WTC11 (cell line): ENCODE measurements around the gene CA5A. TPM values are rescaled to one million over a fixed set of nuclear protein-coding genes. Genes with fewer than 3 reads are reported as not detected.
A peak's percentile ranks its signal among the peaks of the same experiment; 100 is the strongest.

Experiments used
- ATAC-seq: fragments of 200-7000 bp; cut with Tn5 transposase; 2 replicates; pipeline ENCODE4 v1.10.0; 2021; ENCODE audit warnings: mild to moderate bottlenecking, moderate library complexity
- CTCF ChIA-PET: fragments of 300-600 bp; sonication (Branson Sonifier 250); formaldehyde crosslinking; loops from one replicate; lab custom pipeline; 2021; ENCODE audit warnings: antibody characterized with exemption; lab: Charles Lee
- POLR2A ChIA-PET: fragments of 350-600 bp; sonication (Branson Sonifier 250); formaldehyde crosslinking; loops from one replicate; lab custom pipeline; 2021; ENCODE audit warnings: antibody characterized with exemption; lab: Charles Lee
- DNase-seq: peaks from one replicate; pipeline ENCODE4 v3.0.0; 2021; ENCODE audit warnings: low spot score
- H3K27ac Mint-ChIP-seq: 2 replicates; pipeline ENCODE4 v1.8.0; 2021; ENCODE audit warnings: mixed read lengths
- H3K27me3 Mint-ChIP-seq: 2 replicates; pipeline ENCODE4 v1.8.0; 2021; ENCODE audit warnings: low read depth, mild to moderate bottlenecking, moderate library complexity, mixed read lengths
- H3K36me3 Mint-ChIP-seq: 2 replicates; pipeline ENCODE4 v1.8.0; 2021; ENCODE audit warnings: mixed read lengths
- H3K4me1 Mint-ChIP-seq: 2 replicates; pipeline ENCODE4 v1.8.0; 2022; ENCODE audit warnings: mixed read lengths
- H3K4me3 Mint-ChIP-seq: 2 replicates; pipeline ENCODE4 v1.8.0; 2021; ENCODE audit warnings: mild to moderate bottlenecking, moderate library complexity, mixed read lengths
- H3K9me3 Mint-ChIP-seq: 2 replicates; pipeline ENCODE4 v1.8.0; 2021; ENCODE audit warnings: mixed read lengths
- CREB1 ChIP-seq: sonication (generic); formaldehyde crosslinking; IDR thresholded peaks from 2 replicates; pipeline ENCODE4 v1.8.0; 2023; ENCODE audit warnings: mild to moderate bottlenecking, missing genetic modification reagents
- EMX1 ChIP-seq: fragments of 250-450 bp; sonication (Bioruptor Pico); IDR thresholded peaks from 2 replicates; pipeline ENCODE4 v1.8.0; 2021; ENCODE audit warnings: mild to moderate bottlenecking
- FOXJ3 ChIP-seq: sonication (generic); formaldehyde crosslinking; IDR thresholded peaks from 2 replicates; pipeline ENCODE4 v1.9.0; 2021; ENCODE audit warnings: missing genetic modification reagents, mild to moderate bottlenecking, borderline replicate concordance
- GTF2I ChIP-seq: fragments of 250-450 bp; sonication (Bioruptor Pico); conservative IDR thresholded peaks from 2 replicates; pipeline ENCODE4 v1.4.0; 2021; ENCODE audit warnings: mild to moderate bottlenecking
- NFYB ChIP-seq: sonication (generic); formaldehyde crosslinking; conservative IDR thresholded peaks from 2 replicates; pipeline ENCODE4 v1.8.0; 2022; ENCODE audit warnings: low read depth, missing genetic modification reagents
- NR2C2 ChIP-seq: sonication (generic); formaldehyde crosslinking; IDR thresholded peaks from 2 replicates; pipeline ENCODE4 v1.8.0; 2022; ENCODE audit warnings: mild to moderate bottlenecking, missing genetic modification reagents
- PRRX2 ChIP-seq: fragments of 250-450 bp; sonication (Bioruptor Pico); IDR thresholded peaks from 2 replicates; pipeline ENCODE4 v1.8.0; 2021; ENCODE audit warnings: mild to moderate bottlenecking
- ZBTB21 ChIP-seq: sonication (generic); formaldehyde crosslinking; IDR thresholded peaks from 2 replicates; pipeline ENCODE4 v1.8.1; 2023; ENCODE audit warnings: mild to moderate bottlenecking, missing genetic modification reagents, borderline replicate concordance
- ZNF232 ChIP-seq: sonication (generic); formaldehyde crosslinking; IDR thresholded peaks from 2 replicates; pipeline ENCODE4 v1.8.0; 2022; ENCODE audit warnings: mild to moderate bottlenecking, missing genetic modification reagents
- total RNA-seq: library from RNA; stranded (reverse); gene quantifications from 3 replicates; pipeline ENCODE4 v1.2.3, GENCODE V29; 2021
- TF ChIP-seq, protein P1 (sequence below): sonication (generic); formaldehyde crosslinking; conservative IDR thresholded peaks from 2 replicates; pipeline ENCODE4 v1.8.1; 2023; ENCODE audit warnings: mild to moderate bottlenecking, low read depth, missing genetic modification reagents, moderate library complexity
- TF ChIP-seq, protein P2 (sequence below): sonication (generic); formaldehyde crosslinking; IDR thresholded peaks from 2 replicates; pipeline ENCODE4 v1.8.0; 2022; ENCODE audit warnings: mild to moderate bottlenecking, missing genetic modification reagents
- TF ChIP-seq, protein P3 (sequence below): fragments of 250-450 bp; sonication (Bioruptor Pico); IDR thresholded peaks from 2 replicates; pipeline ENCODE4 v2.1.2; 2022; ENCODE audit warnings: mild to moderate bottlenecking, moderate library complexity
- TF ChIP-seq, protein P4 (sequence below): sonication (generic); formaldehyde crosslinking; IDR thresholded peaks from 2 replicates; pipeline ENCODE4 v1.8.0; 2023; ENCODE audit warnings: mild to moderate bottlenecking, missing genetic modification reagents
- TF ChIP-seq, protein P5 (sequence below): sonication (generic); formaldehyde crosslinking; IDR thresholded peaks from 2 replicates; pipeline ENCODE4 v1.8.1; 2023; ENCODE audit warnings: mild to moderate bottlenecking, missing genetic modification reagents, moderate library complexity
- TF ChIP-seq, protein P6 (sequence below): sonication (generic); formaldehyde crosslinking; IDR thresholded peaks from 2 replicates; pipeline ENCODE4 v1.8.1; 2023; ENCODE audit warnings: mild to moderate bottlenecking, missing genetic modification reagents, borderline replicate concordance

CA5A gene
- total RNA-seq, 1 experiment from 2014 or later: not detected

DNA sequence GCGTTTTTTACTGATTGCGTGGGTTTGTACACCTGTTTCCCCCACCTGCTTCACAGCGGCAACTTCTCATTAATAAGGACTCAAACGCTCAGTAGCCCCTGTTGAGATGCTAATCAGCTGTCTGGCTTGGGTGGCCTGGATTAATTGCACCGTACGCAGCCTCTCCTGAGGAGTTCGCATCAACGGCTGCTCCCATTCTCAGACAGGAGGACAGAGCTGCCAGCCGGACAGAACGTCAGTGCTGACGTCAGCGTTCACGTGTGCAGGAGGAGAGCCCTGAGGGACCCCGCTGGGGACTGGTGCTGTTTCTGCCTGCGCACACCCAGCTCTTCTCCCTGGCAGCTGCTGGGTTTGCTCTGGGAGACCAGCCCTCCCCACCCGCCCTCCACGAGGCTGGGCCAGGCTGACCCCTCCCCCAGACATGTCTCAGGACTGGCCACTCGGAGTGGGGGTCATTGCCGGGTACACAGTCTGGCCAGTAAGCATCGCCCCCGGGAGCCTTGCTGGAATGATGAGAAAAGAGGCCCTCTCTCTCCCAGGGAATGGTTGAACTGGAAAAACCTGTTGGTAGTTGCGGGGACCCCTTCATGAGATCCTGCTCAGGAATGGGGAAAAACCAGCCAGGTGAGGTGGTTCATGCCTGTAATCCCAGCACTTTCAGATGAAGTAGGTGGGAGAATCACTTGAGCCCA is 9.2 kb upstream of the CA5A start (continued):
- TF ChIP-seq, protein P1, sequence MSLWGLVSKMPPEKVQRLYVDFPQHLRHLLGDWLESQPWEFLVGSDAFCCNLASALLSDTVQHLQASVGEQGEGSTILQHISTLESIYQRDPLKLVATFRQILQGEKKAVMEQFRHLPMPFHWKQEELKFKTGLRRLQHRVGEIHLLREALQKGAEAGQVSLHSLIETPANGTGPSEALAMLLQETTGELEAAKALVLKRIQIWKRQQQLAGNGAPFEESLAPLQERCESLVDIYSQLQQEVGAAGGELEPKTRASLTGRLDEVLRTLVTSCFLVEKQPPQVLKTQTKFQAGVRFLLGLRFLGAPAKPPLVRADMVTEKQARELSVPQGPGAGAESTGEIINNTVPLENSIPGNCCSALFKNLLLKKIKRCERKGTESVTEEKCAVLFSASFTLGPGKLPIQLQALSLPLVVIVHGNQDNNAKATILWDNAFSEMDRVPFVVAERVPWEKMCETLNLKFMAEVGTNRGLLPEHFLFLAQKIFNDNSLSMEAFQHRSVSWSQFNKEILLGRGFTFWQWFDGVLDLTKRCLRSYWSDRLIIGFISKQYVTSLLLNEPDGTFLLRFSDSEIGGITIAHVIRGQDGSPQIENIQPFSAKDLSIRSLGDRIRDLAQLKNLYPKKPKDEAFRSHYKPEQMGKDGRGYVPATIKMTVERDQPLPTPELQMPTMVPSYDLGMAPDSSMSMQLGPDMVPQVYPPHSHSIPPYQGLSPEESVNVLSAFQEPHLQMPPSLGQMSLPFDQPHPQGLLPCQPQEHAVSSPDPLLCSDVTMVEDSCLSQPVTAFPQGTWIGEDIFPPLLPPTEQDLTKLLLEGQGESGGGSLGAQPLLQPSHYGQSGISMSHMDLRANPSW: no peak
- TF ChIP-seq CREB1 (CRISPR knock-in tag) (no peak), ZBTB21 (CRISPR knock-in tag) (peak; percentile 31; the same call in 1 of the 2 replicates), GTF2I (CRISPR knock-in tag) (no peak), NFYB (CRISPR knock-in tag) (no peak), PRRX2 (no peak), NR2C2 (CRISPR knock-in tag) (no peak)
- TF ChIP-seq, protein P2, sequence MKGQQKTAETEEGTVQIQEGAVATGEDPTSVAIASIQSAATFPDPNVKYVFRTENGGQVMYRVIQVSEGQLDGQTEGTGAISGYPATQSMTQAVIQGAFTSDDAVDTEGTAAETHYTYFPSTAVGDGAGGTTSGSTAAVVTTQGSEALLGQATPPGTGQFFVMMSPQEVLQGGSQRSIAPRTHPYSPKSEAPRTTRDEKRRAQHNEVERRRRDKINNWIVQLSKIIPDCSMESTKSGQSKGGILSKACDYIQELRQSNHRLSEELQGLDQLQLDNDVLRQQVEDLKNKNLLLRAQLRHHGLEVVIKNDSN (CRISPR knock-in tag): peak; percentile 24; the same call in 1 of the 2 replicates
- TF ChIP-seq, protein P3, sequence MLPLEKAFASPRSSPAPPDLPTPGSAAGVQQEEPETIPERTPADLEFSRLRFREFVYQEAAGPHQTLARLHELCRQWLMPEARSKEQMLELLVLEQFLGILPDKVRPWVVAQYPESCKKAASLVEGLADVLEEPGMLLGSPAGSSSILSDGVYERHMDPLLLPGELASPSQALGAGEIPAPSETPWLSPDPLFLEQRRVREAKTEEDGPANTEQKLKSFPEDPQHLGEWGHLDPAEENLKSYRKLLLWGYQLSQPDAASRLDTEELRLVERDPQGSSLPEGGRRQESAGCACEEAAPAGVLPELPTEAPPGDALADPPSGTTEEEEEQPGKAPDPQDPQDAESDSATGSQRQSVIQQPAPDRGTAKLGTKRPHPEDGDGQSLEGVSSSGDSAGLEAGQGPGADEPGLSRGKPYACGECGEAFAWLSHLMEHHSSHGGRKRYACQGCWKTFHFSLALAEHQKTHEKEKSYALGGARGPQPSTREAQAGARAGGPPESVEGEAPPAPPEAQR (CRISPR knock-in tag): no peak
- TF ChIP-seq, protein P4, sequence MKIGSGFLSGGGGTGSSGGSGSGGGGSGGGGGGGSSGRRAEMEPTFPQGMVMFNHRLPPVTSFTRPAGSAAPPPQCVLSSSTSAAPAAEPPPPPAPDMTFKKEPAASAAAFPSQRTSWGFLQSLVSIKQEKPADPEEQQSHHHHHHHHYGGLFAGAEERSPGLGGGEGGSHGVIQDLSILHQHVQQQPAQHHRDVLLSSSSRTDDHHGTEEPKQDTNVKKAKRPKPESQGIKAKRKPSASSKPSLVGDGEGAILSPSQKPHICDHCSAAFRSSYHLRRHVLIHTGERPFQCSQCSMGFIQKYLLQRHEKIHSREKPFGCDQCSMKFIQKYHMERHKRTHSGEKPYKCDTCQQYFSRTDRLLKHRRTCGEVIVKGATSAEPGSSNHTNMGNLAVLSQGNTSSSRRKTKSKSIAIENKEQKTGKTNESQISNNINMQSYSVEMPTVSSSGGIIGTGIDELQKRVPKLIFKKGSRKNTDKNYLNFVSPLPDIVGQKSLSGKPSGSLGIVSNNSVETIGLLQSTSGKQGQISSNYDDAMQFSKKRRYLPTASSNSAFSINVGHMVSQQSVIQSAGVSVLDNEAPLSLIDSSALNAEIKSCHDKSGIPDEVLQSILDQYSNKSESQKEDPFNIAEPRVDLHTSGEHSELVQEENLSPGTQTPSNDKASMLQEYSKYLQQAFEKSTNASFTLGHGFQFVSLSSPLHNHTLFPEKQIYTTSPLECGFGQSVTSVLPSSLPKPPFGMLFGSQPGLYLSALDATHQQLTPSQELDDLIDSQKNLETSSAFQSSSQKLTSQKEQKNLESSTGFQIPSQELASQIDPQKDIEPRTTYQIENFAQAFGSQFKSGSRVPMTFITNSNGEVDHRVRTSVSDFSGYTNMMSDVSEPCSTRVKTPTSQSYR (CRISPR knock-in tag): no peak
- TF ChIP-seq, protein P5, sequence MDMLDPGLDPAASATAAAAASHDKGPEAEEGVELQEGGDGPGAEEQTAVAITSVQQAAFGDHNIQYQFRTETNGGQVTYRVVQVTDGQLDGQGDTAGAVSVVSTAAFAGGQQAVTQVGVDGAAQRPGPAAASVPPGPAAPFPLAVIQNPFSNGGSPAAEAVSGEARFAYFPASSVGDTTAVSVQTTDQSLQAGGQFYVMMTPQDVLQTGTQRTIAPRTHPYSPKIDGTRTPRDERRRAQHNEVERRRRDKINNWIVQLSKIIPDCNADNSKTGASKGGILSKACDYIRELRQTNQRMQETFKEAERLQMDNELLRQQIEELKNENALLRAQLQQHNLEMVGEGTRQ (CRISPR knock-in tag): peak; percentile 72

DNA sequence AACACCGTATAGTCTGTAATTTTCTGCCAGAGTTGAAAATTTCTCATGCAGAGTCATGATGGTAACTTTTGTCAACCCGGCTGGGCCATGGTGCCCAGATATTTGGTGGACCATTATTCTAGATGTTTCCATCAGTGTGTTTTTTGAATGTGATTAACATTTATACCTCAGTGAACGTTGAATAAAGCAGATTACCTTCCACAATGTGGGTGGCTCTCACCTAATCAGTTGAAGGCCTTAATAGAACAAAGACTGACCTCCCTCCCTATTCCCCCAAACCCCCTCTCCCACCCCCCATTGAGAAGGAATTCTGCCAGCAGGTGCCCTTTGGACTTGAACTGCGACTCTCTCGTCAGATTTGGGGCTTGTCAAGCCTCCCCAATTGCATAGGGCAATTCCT is 6.4 kb upstream of the CA5A start:
- Mint-ChIP-seq H3K36me3 (no peaks in the 10 kb centered on the region), H3K27me3 (no peaks in the 10 kb centered on the region), H3K9me3 (peaks cover 9% of the 10 kb centered on the region), H3K27ac (no peak overlapping the region), H3K4me1 (peaks cover 22% of the 10 kb centered on the region), H3K4me3 (no peak overlapping the region)
- ChIA-PET POLR2A (no interaction called here), CTCF (no interaction called here)
- no peak for DNase-seq
- ATAC-seq: no peak
- TF ChIP-seq EMX1 (CRISPR knock-in tag) (no peak), ZNF232 (CRISPR knock-in tag) (no peak), FOXJ3 (CRISPR knock-in tag) (no peak)
- TF ChIP-seq, protein P4 (CRISPR knock-in tag): no peak
- TF ChIP-seq, protein P3 (CRISPR knock-in tag): no peak
- TF ChIP-seq, protein P6, sequence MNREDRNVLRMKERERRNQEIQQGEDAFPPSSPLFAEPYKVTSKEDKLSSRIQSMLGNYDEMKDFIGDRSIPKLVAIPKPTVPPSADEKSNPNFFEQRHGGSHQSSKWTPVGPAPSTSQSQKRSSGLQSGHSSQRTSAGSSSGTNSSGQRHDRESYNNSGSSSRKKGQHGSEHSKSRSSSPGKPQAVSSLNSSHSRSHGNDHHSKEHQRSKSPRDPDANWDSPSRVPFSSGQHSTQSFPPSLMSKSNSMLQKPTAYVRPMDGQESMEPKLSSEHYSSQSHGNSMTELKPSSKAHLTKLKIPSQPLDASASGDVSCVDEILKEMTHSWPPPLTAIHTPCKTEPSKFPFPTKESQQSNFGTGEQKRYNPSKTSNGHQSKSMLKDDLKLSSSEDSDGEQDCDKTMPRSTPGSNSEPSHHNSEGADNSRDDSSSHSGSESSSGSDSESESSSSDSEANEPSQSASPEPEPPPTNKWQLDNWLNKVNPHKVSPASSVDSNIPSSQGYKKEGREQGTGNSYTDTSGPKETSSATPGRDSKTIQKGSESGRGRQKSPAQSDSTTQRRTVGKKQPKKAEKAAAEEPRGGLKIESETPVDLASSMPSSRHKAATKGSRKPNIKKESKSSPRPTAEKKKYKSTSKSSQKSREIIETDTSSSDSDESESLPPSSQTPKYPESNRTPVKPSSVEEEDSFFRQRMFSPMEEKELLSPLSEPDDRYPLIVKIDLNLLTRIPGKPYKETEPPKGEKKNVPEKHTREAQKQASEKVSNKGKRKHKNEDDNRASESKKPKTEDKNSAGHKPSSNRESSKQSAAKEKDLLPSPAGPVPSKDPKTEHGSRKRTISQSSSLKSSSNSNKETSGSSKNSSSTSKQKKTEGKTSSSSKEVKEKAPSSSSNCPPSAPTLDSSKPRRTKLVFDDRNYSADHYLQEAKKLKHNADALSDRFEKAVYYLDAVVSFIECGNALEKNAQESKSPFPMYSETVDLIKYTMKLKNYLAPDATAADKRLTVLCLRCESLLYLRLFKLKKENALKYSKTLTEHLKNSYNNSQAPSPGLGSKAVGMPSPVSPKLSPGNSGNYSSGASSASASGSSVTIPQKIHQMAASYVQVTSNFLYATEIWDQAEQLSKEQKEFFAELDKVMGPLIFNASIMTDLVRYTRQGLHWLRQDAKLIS: no peak
